ENCODE measurements around the gene LIN7A. TPM values are rescaled to one million over a fixed set of nuclear protein-coding genes. Genes with fewer than 3 reads are reported as not detected.

LIN7A gene
- 10 to 100 TPM in 2 of 4 donors, 1 to 10 TPM in 2; 6.6 to 50.6 (median 11.9) TPM for total RNA-seq

- H3K9me3 ChIP-seq: no peaks in the 10 kb centered on the region
- no peaks in the 10 kb centered on the region for H3K36me3 ChIP-seq
- peak; percentile 54 for ATAC-seq
- peak within 1 kb of the TSS; percentile 9 to 85 (median 77) for H3K27ac ChIP-seq
- H3K4me1 ChIP-seq: peaks cover 0 to 16% (median 0%) of the 10 kb centered on the region in 3 donors
- H3K4me3 ChIP-seq: peak within 1 kb of the TSS; percentile 66 to 78
- H3K27me3 ChIP-seq: peaks cover 6% of the 10 kb centered on the region
- WGBS, 2 donors (ENCODE audit: low coverage in 1 of 2): 2 to 8% methylated on average over 10 to 16 of the region's 47 CpGs
- TF ChIP-seq EP300 (IDR thresholded peaks at IDR 0.05): no peak
- TF ChIP-seq CTCF (IDR thresholded peaks at IDR 0.05): no peak
- TF ChIP-seq POLR2AphosphoS5 (IDR thresholded peaks at IDR 0.05): peak; percentile 34
- TF ChIP-seq POLR2A (IDR thresholded peaks at IDR 0.05): peak in 1 of 2 donors; percentile 4
Observed at GRCh38 chr12:80937391-80938238, at the start of gene LIN7A. Gene LIN7A, minus strand, starts transcription at chr12:80937934. Its CDS starts 212 bp downstream, at chr12:80937722.

GRCh38 chr12:80986224-80986623, 48.5 kb upstream of the LIN7A start:
- TF ChIP-seq POLR2AphosphoS5 (IDR thresholded peaks at IDR 0.05) (no peak), CTCF (IDR thresholded peaks at IDR 0.05) (no peak), POLR2A (IDR thresholded peaks at IDR 0.05) (no peak), EP300 (IDR thresholded peaks at IDR 0.05) (no peak)
- ATAC-seq: no peak
- H3K9me3 ChIP-seq: no peaks in the 10 kb centered on the region
- 50 to 67% methylated on average over 1 of the region's 1 CpG for WGBS, 2 donors (ENCODE audit: low coverage in 1 of 2)
- no peak overlapping the region for H3K27ac ChIP-seq
- H3K36me3 ChIP-seq: no peaks in the 10 kb centered on the region
- no peak overlapping the region for H3K4me3 ChIP-seq
- no peaks in the 10 kb centered on the region for H3K27me3 ChIP-seq
- H3K4me1 ChIP-seq: no peaks in the 10 kb centered on the region

GRCh38 chr12:80979816-80980215, 42.1 kb upstream of the LIN7A start:
- ATAC-seq: no peak
- Histone ChIP-seq H3K4me1 (no peaks in the 10 kb centered on the region), H3K27ac (no peak overlapping the region), H3K4me3 (no peak overlapping the region), H3K36me3 (no peaks in the 10 kb centered on the region), H3K9me3 (no peaks in the 10 kb centered on the region), H3K27me3 (no peaks in the 10 kb centered on the region)
- 76 to 83% methylated on average over 4 to 5 of the region's 6 CpGs for WGBS, 2 donors (ENCODE audit: low coverage in 1 of 2)
- TF ChIP-seq CTCF (IDR thresholded peaks at IDR 0.05) (no peak), EP300 (IDR thresholded peaks at IDR 0.05) (no peak), POLR2AphosphoS5 (IDR thresholded peaks at IDR 0.05) (no peak), POLR2A (IDR thresholded peaks at IDR 0.05) (no peak)

- H3K9me3 ChIP-seq: no peaks in the 10 kb centered on the region
- no peaks in the 10 kb centered on the region for H3K4me1 ChIP-seq
- no peak for ATAC-seq
- no peak for TF ChIP-seq POLR2AphosphoS5 (IDR thresholded peaks at IDR 0.05)
- no peak for TF ChIP-seq EP300 (IDR thresholded peaks at IDR 0.05)
- no peak for TF ChIP-seq POLR2A (IDR thresholded peaks at IDR 0.05)
- TF ChIP-seq CTCF (IDR thresholded peaks at IDR 0.05): no peak
- H3K4me3 ChIP-seq: no peak overlapping the region
- H3K27ac ChIP-seq: no peak overlapping the region
- H3K27me3 ChIP-seq: no peaks in the 10 kb centered on the region
- no peaks in the 10 kb centered on the region for H3K36me3 ChIP-seq
- 60 to 62% methylated on average over 3 of the region's 3 CpGs for WGBS, 2 donors (ENCODE audit: low coverage in 1 of 2)
Observed at GRCh38 chr12:80979251-80979650, 41.5 kb upstream of the LIN7A start.

- no peak for ATAC-seq
- no peaks in the 10 kb centered on the region for H3K27me3 ChIP-seq
- 58 to 76% methylated on average over 6 of the region's 6 CpGs for WGBS, 2 donors (ENCODE audit: low coverage in 1 of 2)
- H3K4me3 ChIP-seq: no peak overlapping the region
- no peaks in the 10 kb centered on the region for H3K4me1 ChIP-seq
- H3K27ac ChIP-seq: no peak overlapping the region
- no peaks in the 10 kb centered on the region for H3K9me3 ChIP-seq
- TF ChIP-seq EP300 (IDR thresholded peaks at IDR 0.05) (no peak), CTCF (IDR thresholded peaks at IDR 0.05) (no peak), POLR2A (IDR thresholded peaks at IDR 0.05) (no peak), POLR2AphosphoS5 (IDR thresholded peaks at IDR 0.05) (no peak)
- no peaks in the 10 kb centered on the region for H3K36me3 ChIP-seq
Observed at GRCh38 chr12:80977346-80977745, 39.6 kb upstream of the LIN7A start.

All from gastroesophageal sphincter (tissue), 4 donors.